Breast epithelium (tissue), 3 donors: ENCODE results near the gene CDK14.

Source experiments
- POLR2A ChIP-seq: fragments of 450-650 bp; IDR thresholded peaks from one replicate; pipeline ENCODE4 v1.6.1; 2016; ENCODE audit warnings: antibody characterized with exemption, mild to moderate bottlenecking, moderate library complexity
- POLR2AphosphoS5 ChIP-seq, 3 donors: sonication (generic); formaldehyde crosslinking; IDR thresholded peaks; one replicate each; pipeline ENCODE4 v1.6.1; 2017; ENCODE audit warnings: antibody characterized with exemption in 3 of 3
- TF ChIP-seq, protein P1 (sequence below), 3 donors: fragments of 450-650 bp; IDR thresholded peaks; one replicate each; pipeline ENCODE4 v1.5.1; 2016 to 2017; ENCODE audit warnings: antibody characterized with exemption in 3 of 3, mild to moderate bottlenecking in 3 of 3, moderate library complexity in 3 of 3

DNA sequence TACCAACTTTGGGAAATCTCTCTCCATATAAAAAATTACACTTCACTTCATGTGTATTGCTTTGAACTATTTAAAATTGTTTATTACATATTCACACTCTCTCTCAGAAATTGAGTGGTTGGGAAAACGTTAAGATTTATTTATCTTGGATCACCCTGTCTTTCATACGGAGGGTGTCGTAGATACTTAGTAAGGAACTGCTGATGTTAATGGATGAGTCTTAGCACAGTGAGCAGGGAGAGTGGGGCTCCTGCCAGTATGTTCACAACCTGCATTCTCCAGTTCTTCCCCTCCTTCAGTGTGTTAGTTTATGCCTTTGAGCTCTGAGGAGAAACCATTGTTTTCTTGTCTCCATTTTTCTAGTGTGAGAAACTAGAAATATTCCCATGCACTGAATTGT is 67.1 kb downstream of the CDK14 start:
- TF ChIP-seq, protein P1, sequence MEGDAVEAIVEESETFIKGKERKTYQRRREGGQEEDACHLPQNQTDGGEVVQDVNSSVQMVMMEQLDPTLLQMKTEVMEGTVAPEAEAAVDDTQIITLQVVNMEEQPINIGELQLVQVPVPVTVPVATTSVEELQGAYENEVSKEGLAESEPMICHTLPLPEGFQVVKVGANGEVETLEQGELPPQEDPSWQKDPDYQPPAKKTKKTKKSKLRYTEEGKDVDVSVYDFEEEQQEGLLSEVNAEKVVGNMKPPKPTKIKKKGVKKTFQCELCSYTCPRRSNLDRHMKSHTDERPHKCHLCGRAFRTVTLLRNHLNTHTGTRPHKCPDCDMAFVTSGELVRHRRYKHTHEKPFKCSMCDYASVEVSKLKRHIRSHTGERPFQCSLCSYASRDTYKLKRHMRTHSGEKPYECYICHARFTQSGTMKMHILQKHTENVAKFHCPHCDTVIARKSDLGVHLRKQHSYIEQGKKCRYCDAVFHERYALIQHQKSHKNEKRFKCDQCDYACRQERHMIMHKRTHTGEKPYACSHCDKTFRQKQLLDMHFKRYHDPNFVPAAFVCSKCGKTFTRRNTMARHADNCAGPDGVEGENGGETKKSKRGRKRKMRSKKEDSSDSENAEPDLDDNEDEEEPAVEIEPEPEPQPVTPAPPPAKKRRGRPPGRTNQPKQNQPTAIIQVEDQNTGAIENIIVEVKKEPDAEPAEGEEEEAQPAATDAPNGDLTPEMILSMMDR (IDR thresholded peaks at IDR 0.05): no peak
- TF ChIP-seq POLR2A (no peak), POLR2AphosphoS5 (IDR thresholded peaks at IDR 0.05) (no peak)
